Lung microvascular endothelial cell (primary cell): ENCODE results near the gene EIF2B4. TPM values are rescaled to one million over a fixed set of nuclear protein-coding genes. Genes with fewer than 3 reads are reported as not detected.

Experiments used
- DNase-seq, 2 donors: peaks; one replicate each; pipeline versions ENCODE4 v3.0.0 to v3.0.0-alpha.2; 2010; ENCODE audit warnings: low read depth in 2 of 2
- total RNA-seq: library from RNA; depleted of rRNA; stranded (reverse); fragments of >200 nt; gene quantifications from 2 replicates; pipeline ENCODE4 v1.2.1, GENCODE V29; 2014

Gene EIF2B4
- 21.4 and 23.0 TPM in 2 replicates for total RNA-seq

- peak; percentile 99 for DNase-seq
Observed at GRCh38 chr2:27370026-27370815, at the start of gene EIF2B4, which contains the start of gene SNX17. EIF2B4 (minus strand) TSS chr2:27370338; CDS start chr2:27370314, 24 bp downstream. SNX17 (plus strand) TSS chr2:27370616; CDS start chr2:27370744, 128 bp downstream.

- no peak for DNase-seq
Observed at GRCh38 chr2:27416151-27416550, 46.0 kb upstream of the EIF2B4 start.

- DNase-seq: no peak
Observed at GRCh38 chr2:27412419-27413152, 42.4 kb upstream of the EIF2B4 start.

GRCh38 chr2:27409321-27410073 is 39.4 kb upstream of the EIF2B4 start, which contains the start of gene PPM1G:
PPM1G (minus strand) TSS chr2:27409591; CDS start chr2:27409422, 169 bp downstream.
- peak; percentile 95 to 96 for DNase-seq

GRCh38 chr2:27408601-27409320 is 38.6 kb upstream of the EIF2B4 start:
- peak; percentile 15 to 29 for DNase-seq

- DNase-seq: peak; percentile 74 to 84
Observed at GRCh38 chr2:27407798-27408491, 37.8 kb upstream of the EIF2B4 start.

GRCh38 chr2:27400348-27401135 is 30.4 kb upstream of the EIF2B4 start:
- no peak for DNase-seq

- no peak for DNase-seq
Observed at GRCh38 chr2:27398962-27399361, 28.8 kb upstream of the EIF2B4 start.

- no peak for DNase-seq
Observed at GRCh38 chr2:27393225-27393624, 23.1 kb upstream of the EIF2B4 start.

GRCh38 chr2:27390822-27391679 is 20.9 kb upstream of the EIF2B4 start:
- no peak for DNase-seq

- DNase-seq: no peak
Observed at GRCh38 chr2:27381577-27382181, 11.5 kb upstream of the EIF2B4 start.

GRCh38 chr2:27380626-27381545 is 10.7 kb upstream of the EIF2B4 start, which contains the start of gene ZNF513:
ZNF513 (minus strand) TSS chr2:27380734; CDS start chr2:27380526, 208 bp downstream.
- DNase-seq: peak; percentile 96 to 98

GRCh38 chr2:27379836-27380625 is 9.9 kb upstream of the EIF2B4 start:
- DNase-seq: peak; percentile 50 to 52

GRCh38 chr2:27379383-27379835 is 9.3 kb upstream of the EIF2B4 start:
- DNase-seq: no peak

- DNase-seq: no peak
Observed at GRCh38 chr2:27378809-27379290, 8.7 kb upstream of the EIF2B4 start.
